ENCODE data around the gene ADIRF. TPM values are rescaled to one million over a fixed set of nuclear protein-coding genes. Genes with fewer than 3 reads are reported as not detected.

ADIRF gene
- total RNA-seq, 1 donor from 2014 or later: not detected

DNA sequence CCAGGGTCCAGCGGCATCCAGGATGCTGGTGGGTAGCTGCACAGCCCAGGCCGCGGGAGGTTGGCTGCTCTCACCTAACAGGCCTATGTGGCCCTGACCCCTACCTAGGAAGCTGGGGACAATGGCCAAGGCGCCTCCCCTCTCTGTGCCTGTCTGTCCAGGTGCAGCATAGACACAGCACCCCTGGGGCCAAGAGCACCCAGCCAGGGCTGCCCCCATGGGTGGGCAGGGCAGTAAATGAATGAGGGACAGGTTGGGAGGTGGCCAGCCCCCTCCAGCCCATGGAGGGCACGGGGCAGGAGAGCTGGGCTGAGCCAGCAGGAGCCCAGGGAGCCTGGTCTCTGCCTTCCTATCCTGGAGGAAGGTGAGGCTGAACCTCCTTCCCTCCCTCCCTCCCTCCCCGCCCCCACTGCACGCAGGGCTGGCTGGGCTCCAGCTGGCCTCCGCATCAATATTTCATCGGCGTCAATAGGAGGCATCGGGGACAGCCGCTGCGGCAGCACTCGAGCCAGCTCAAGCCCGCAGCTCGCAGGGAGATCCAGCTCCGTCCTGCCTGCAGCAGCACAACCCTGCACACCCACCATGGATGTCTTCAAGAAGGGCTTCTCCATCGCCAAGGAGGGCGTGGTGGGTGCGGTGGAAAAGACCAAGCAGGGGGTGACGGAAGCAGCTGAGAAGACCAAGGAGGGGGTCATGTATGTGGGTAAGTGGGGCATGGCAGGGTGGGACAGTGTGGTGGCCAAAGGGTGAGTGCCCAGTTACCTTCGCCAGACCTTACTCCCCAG lies 10.0 kb upstream of the ADIRF start, which contains the start of gene SNCG:
TSS of gene SNCG (plus strand) at position 484 of the 785 bp plus-strand sequence. CDS start at position 583, 99 bp downstream.
- Mint-ChIP-seq H3K27ac (peak within 1 kb of the TSS; percentile 91), H3K27me3 (ENCODE audit: insufficient read depth, low read depth) (peaks cover 6% of the 10 kb centered on the region), H3K4me3 (no peak within 1 kb of the TSS), H3K4me1 (peaks cover 53% of the 10 kb centered on the region), H3K9me3 (peaks cover 8% of the 10 kb centered on the region), H3K36me3 (no peaks in the 10 kb centered on the region)
- no peaks in the 10 kb centered on the region for H4K20me1 ChIP-seq (ENCODE audit: low read depth)
- H3K4me1 ChIP-seq: peaks cover 33% of the 10 kb centered on the region
- no peak within 1 kb of the TSS for H3K4me3 ChIP-seq
- H3K27ac ChIP-seq: no peak within 1 kb of the TSS
- no peak for DNase-seq (ENCODE audit: low spot score)
- no peak within 1 kb of the TSS for H3K9ac ChIP-seq
- no peaks in the 10 kb centered on the region for H3F3A ChIP-seq (ENCODE audit: low read depth)
- H3K4me2 ChIP-seq: no peak within 1 kb of the TSS
- H3K79me2 ChIP-seq (ENCODE audit: low read depth): no peaks in the 10 kb centered on the region
- H2AFZ ChIP-seq (replicated peaks): peak within 1 kb of the TSS; percentile 47
- H3K9me3 ChIP-seq (ENCODE audit: low read depth): peaks cover under 1% of the 10 kb centered on the region
- TF ChIP-seq EZH2 (IDR thresholded peaks at IDR 0.05) (no peak), EZH2phosphoT487 (IDR thresholded peaks at IDR 0.05) (no peak)
- TF ChIP-seq, protein P1, sequence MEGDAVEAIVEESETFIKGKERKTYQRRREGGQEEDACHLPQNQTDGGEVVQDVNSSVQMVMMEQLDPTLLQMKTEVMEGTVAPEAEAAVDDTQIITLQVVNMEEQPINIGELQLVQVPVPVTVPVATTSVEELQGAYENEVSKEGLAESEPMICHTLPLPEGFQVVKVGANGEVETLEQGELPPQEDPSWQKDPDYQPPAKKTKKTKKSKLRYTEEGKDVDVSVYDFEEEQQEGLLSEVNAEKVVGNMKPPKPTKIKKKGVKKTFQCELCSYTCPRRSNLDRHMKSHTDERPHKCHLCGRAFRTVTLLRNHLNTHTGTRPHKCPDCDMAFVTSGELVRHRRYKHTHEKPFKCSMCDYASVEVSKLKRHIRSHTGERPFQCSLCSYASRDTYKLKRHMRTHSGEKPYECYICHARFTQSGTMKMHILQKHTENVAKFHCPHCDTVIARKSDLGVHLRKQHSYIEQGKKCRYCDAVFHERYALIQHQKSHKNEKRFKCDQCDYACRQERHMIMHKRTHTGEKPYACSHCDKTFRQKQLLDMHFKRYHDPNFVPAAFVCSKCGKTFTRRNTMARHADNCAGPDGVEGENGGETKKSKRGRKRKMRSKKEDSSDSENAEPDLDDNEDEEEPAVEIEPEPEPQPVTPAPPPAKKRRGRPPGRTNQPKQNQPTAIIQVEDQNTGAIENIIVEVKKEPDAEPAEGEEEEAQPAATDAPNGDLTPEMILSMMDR (IDR thresholded peaks at IDR 0.05): no peak
- H3K27me3 ChIP-seq: no peaks in the 10 kb centered on the region
- no peaks in the 10 kb centered on the region for H3K36me3 ChIP-seq

DNA sequence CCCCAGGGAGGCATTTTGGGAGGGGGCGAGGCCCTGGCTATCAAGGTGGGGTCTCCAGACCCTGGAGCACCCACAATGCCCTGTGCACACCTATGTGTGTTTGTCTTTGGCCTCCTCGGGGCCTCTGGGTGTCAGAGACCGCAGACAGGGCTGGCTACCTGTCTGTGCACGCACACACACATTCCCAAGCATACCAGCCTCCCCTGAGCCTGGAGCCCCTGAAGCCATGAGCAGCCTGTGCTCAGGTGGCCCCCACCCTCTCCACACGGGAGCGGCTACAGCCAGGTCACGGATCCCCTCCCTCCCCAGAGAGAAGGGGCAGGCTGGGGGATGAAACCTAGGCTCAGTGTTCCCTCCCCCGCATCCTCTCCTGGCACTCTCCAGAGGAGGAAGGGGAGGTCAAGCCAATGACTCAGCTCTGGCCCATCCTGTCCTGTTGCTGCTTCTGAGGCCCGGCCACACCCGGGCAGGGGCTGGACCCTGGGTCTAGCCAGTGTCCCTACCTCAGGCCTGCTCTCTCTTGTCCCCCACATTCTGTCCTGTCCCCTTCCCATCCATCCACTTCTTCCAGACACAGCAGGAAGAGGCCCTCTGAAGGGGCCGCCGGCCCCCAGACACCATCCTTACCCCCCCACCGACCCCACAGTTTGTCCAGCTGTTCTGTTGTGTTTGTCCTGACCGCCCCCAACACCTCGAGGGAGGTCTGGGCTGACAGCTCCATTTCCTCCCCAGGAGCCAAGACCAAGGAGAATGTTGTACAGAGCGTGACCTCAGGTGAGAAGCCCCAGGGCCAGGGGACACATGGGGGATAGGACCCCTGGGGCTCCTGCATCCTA lies 9.2 kb upstream of the ADIRF start:
- Histone ChIP-seq H4K20me1 (ENCODE audit: low read depth) (no peaks in the 10 kb centered on the region), H3K27me3 (no peaks in the 10 kb centered on the region), H3K4me2 (no peak overlapping the region), H3K36me3 (no peaks in the 10 kb centered on the region), H3K27ac (no peak overlapping the region), H3K4me1 (peaks cover 28% of the 10 kb centered on the region), H3K9me3 (ENCODE audit: low read depth) (no peaks in the 10 kb centered on the region), H3F3A (ENCODE audit: low read depth) (no peaks in the 10 kb centered on the region), H2AFZ (replicated peaks) (peak overlapping the region; percentile 47), H3K79me2 (ENCODE audit: low read depth) (no peaks in the 10 kb centered on the region), H3K4me3 (no peak overlapping the region), H3K9ac (no peak overlapping the region)
- no peak overlapping the region for H3K4me3 Mint-ChIP-seq
- H3K27me3 Mint-ChIP-seq (ENCODE audit: insufficient read depth, low read depth): peaks cover 6% of the 10 kb centered on the region
- no peak for DNase-seq (ENCODE audit: low spot score)
- no peaks in the 10 kb centered on the region for H3K36me3 Mint-ChIP-seq
- H3K27ac Mint-ChIP-seq: peak overlapping the region; percentile 91
- peaks cover 2% of the 10 kb centered on the region for H3K9me3 Mint-ChIP-seq
- H3K4me1 Mint-ChIP-seq: peaks cover 45% of the 10 kb centered on the region
- TF ChIP-seq EZH2phosphoT487 (IDR thresholded peaks at IDR 0.05) (no peak), EZH2 (IDR thresholded peaks at IDR 0.05) (no peak)
- TF ChIP-seq, protein P1 (IDR thresholded peaks at IDR 0.05): no peak

DNA sequence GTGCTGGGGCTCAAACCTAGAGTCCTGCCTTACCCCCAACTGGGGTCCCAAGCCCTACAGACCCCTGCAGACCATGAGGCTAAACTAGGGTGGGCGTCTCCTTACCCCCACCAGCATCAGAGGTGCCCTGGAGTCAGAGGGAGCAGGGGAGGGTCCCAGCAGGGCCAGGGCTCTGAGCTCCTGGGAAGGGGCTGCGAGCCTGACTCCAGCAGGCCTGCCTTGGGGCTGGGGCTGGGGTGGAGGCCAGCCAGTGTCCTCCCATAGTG lies 8.6 kb upstream of the ADIRF start:
- no peaks in the 10 kb centered on the region for H3K9me3 ChIP-seq (ENCODE audit: low read depth)
- H3K9ac ChIP-seq: no peak overlapping the region
- no peak for DNase-seq (ENCODE audit: low spot score)
- H3K4me2 ChIP-seq: no peak overlapping the region
- Mint-ChIP-seq H3K27ac (no peak overlapping the region), H3K4me3 (no peak overlapping the region), H3K27me3 (ENCODE audit: insufficient read depth, low read depth) (peaks cover 6% of the 10 kb centered on the region), H3K9me3 (no peaks in the 10 kb centered on the region), H3K4me1 (peaks cover 40% of the 10 kb centered on the region), H3K36me3 (no peaks in the 10 kb centered on the region)
- no peaks in the 10 kb centered on the region for H3K79me2 ChIP-seq (ENCODE audit: low read depth)
- H3K27ac ChIP-seq: no peak overlapping the region
- no peaks in the 10 kb centered on the region for H3K36me3 ChIP-seq
- TF ChIP-seq EZH2 (IDR thresholded peaks at IDR 0.05) (no peak), EZH2phosphoT487 (IDR thresholded peaks at IDR 0.05) (no peak)
- TF ChIP-seq, protein P1 (IDR thresholded peaks at IDR 0.05): no peak
- H2AFZ ChIP-seq (replicated peaks): no peak overlapping the region
- peaks cover 22% of the 10 kb centered on the region for H3K4me1 ChIP-seq
- H4K20me1 ChIP-seq (ENCODE audit: low read depth): no peaks in the 10 kb centered on the region
- H3K4me3 ChIP-seq: no peak overlapping the region
- H3K27me3 ChIP-seq: no peaks in the 10 kb centered on the region
- H3F3A ChIP-seq (ENCODE audit: low read depth): no peaks in the 10 kb centered on the region
